DND-41 (cell line): ENCODE results near the gene KRT13.

Experiments
- CTCF ChIP-seq: IDR thresholded peaks from 2 replicates; pipeline ENCODE4 v1.5.1; 2012; ENCODE audit warnings: borderline replicate concordance, low read length, moderate library complexity, mild to moderate bottlenecking; ENCODE audit not compliant: poor library complexity, severe bottlenecking; ENCODE audit errors: extremely low read depth
- EZH2 ChIP-seq: IDR thresholded peaks from 3 replicates; pipeline ENCODE4 v1.6.1; 2012; ENCODE audit warnings: borderline replicate concordance, low read depth, mild to moderate bottlenecking, moderate library complexity, low read length, inconsistent platforms; ENCODE audit not compliant: severe bottlenecking

GRCh38 chr17:41512546-41513167 lies 7.2 kb upstream of the KRT13 start:
- TF ChIP-seq EZH2 (no peak), CTCF (no peak)
